ENCODE results near the gene FAM193B. TPM values are rescaled to one million over a fixed set of nuclear protein-coding genes. Genes with fewer than 3 reads are reported as not detected.

Gene FAM193B
- total and polyA plus RNA-seq, 5 donors from 2014 or later = 2.8 to 179 (median 3.7) TPM

DNA sequence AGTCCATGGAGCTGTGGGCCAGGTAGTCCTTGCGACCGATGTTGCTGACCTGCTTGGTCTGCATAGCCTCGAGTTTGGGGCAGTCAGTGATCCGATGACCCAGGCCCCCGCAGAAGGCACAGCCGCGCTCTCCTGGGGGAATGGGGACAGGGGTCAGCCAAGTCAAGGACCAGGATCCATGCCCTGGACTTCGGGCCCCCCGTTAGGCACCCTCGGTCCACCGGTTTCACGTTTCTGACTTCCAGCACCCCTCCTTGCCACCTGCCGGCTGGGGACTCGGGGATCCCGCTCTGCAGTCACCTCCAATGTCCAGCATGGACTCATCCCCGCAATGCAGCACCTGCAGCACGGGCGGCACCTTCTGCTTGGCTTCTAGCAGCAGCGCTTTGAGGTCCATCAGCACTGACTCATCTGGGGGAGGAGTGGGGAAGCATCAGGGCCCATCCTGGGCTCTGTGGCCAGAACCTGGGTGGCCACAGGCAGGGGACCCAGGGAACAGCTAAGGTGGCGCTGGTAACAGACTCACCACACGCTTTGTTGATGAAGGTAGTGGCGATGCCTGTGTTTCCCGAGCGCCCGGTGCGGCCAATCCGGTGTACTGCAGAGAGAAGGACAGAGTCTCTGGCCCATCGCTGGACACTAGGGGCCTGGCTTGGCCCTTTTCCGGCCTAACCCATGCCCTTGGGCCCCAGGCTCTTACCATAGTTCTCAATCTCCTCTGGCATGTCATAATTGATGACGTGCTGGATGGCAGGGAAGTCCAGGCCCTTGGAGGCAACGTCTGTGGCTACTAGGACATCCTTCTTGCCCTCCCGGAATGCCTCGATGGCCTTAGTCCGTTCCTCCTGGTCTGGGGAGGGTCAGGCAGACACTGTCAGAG lies 42.3 kb downstream of the FAM193B start:
- peaks cover 34% of the 10 kb centered on the region for H3K36me3 Mint-ChIP-seq

GRCh38 chr5:177511181-177511580 lies 43.2 kb downstream of the FAM193B start:
- peak overlapping the region in 1 of 3 donors; percentile 67 for H3K27ac Mint-ChIP-seq
- DNase-seq = no peak

More for the DNA sequence above, 42.3 kb downstream of the FAM193B start:
- ATAC-seq (ENCODE audit: low read depth in 2 of 2) (no peak), DNase-seq (no peak)
- Mint-ChIP-seq H3K9me3 (peaks cover 0 to 2% (median 0%) of the 10 kb centered on the region in 7 donors), H3K4me3 (peak overlapping the region in 1 of 4 donors; percentile 67), H3K27me3 (no peaks in the 10 kb centered on the region), H3K27ac (no peak overlapping the region), H3K4me1 (peaks cover 0 to 34% (median 15%) of the 10 kb centered on the region in 4 donors)
- Histone ChIP-seq H3K4me3 (ENCODE audit: low read depth, low read length) (no peak overlapping the region), H3K27ac (ENCODE audit: insufficient read depth, low read length, poor library complexity, severe bottlenecking) (no peak overlapping the region), H3K4me1 (ENCODE audit: control insufficient read depth, insufficient read depth, low read length, poor library complexity, severe bottlenecking) (peaks cover 15% of the 10 kb centered on the region), H3K36me3 (ENCODE audit: control insufficient read depth, insufficient read depth, low read length) (peaks cover 46% of the 10 kb centered on the region), H3K27me3 (ENCODE audit: control insufficient read depth, insufficient read depth, low read length) (no peaks in the 10 kb centered on the region), H3K9me3 (ENCODE audit: control insufficient read depth in 2 of 2, low read length in 2 of 2) (no peaks in the 10 kb centered on the region)

GRCh38 chr5:177510567-177511053 lies 43.8 kb downstream of the FAM193B start:
- peak in 1 of 2 donors; percentile 32 for ATAC-seq (ENCODE audit: low read depth in 2 of 2)
- H3K27ac ChIP-seq (ENCODE audit: insufficient read depth, low read length, poor library complexity, severe bottlenecking) = no peak overlapping the region
- H3K4me1 Mint-ChIP-seq = peaks cover 0 to 21% (median 9%) of the 10 kb centered on the region in 4 donors
- H3K27me3 ChIP-seq (ENCODE audit: control insufficient read depth, insufficient read depth, low read length) = no peaks in the 10 kb centered on the region
- H3K9me3 ChIP-seq (ENCODE audit: control insufficient read depth in 2 of 2, low read length in 2 of 2) = no peaks in the 10 kb centered on the region
- H3K4me3 ChIP-seq (ENCODE audit: low read depth, low read length) = no peak overlapping the region
- peaks cover 7% of the 10 kb centered on the region for H3K4me1 ChIP-seq (ENCODE audit: control insufficient read depth, insufficient read depth, low read length, poor library complexity, severe bottlenecking)
- H3K27me3 Mint-ChIP-seq = no peaks in the 10 kb centered on the region
- peak overlapping the region in 2 of 4 donors; percentile 39 to 67 for H3K4me3 Mint-ChIP-seq
- H3K36me3 ChIP-seq (ENCODE audit: control insufficient read depth, insufficient read depth, low read length) = peaks cover 46% of the 10 kb centered on the region
- peaks cover 28% of the 10 kb centered on the region for H3K36me3 Mint-ChIP-seq
- DNase-seq = no peak
- H3K27ac Mint-ChIP-seq = no peak overlapping the region
- no peaks in the 10 kb centered on the region for H3K9me3 Mint-ChIP-seq

More at GRCh38 chr5:177511181-177511580, 43.2 kb downstream of the FAM193B start:
- no peak for ATAC-seq (ENCODE audit: low read depth in 2 of 2)
- Mint-ChIP-seq H3K4me1 (peaks cover 0 to 27% (median 12%) of the 10 kb centered on the region in 4 donors), H3K36me3 (peaks cover 30% of the 10 kb centered on the region), H3K4me3 (peak overlapping the region in 2 of 4 donors; percentile 67 to 73), H3K27me3 (no peaks in the 10 kb centered on the region), H3K9me3 (no peaks in the 10 kb centered on the region)
- Histone ChIP-seq H3K36me3 (ENCODE audit: control insufficient read depth, insufficient read depth, low read length) (peaks cover 46% of the 10 kb centered on the region), H3K4me3 (ENCODE audit: low read depth, low read length) (no peak overlapping the region), H3K9me3 (ENCODE audit: control insufficient read depth in 2 of 2, low read length in 2 of 2) (no peaks in the 10 kb centered on the region), H3K27me3 (ENCODE audit: control insufficient read depth, insufficient read depth, low read length) (no peaks in the 10 kb centered on the region), H3K4me1 (ENCODE audit: control insufficient read depth, insufficient read depth, low read length, poor library complexity, severe bottlenecking) (peaks cover 13% of the 10 kb centered on the region), H3K27ac (ENCODE audit: insufficient read depth, low read length, poor library complexity, severe bottlenecking) (no peak overlapping the region)

- H3K27ac ChIP-seq (ENCODE audit: insufficient read depth, low read length, poor library complexity, severe bottlenecking) = no peak overlapping the region
- DNase-seq = no peak
- Mint-ChIP-seq H3K4me1 (peaks cover 0 to 16% (median 4%) of the 10 kb centered on the region in 4 donors), H3K4me3 (no peak overlapping the region), H3K9me3 (no peaks in the 10 kb centered on the region), H3K36me3 (peaks cover 22% of the 10 kb centered on the region), H3K27me3 (no peaks in the 10 kb centered on the region), H3K27ac (peak overlapping the region in 1 of 3 donors; percentile 48)
- H3K9me3 ChIP-seq (ENCODE audit: control insufficient read depth in 2 of 2, low read length in 2 of 2) = no peaks in the 10 kb centered on the region
- H3K4me3 ChIP-seq (ENCODE audit: low read depth, low read length) = no peak overlapping the region
- peaks cover 41% of the 10 kb centered on the region for H3K36me3 ChIP-seq (ENCODE audit: control insufficient read depth, insufficient read depth, low read length)
- no peaks in the 10 kb centered on the region for H3K27me3 ChIP-seq (ENCODE audit: control insufficient read depth, insufficient read depth, low read length)
- peaks cover 2% of the 10 kb centered on the region for H3K4me1 ChIP-seq (ENCODE audit: control insufficient read depth, insufficient read depth, low read length, poor library complexity, severe bottlenecking)
- no peak for ATAC-seq (ENCODE audit: low read depth in 2 of 2)
Measured at GRCh38 chr5:177509991-177510566, 44.3 kb downstream of the FAM193B start.

DNA sequence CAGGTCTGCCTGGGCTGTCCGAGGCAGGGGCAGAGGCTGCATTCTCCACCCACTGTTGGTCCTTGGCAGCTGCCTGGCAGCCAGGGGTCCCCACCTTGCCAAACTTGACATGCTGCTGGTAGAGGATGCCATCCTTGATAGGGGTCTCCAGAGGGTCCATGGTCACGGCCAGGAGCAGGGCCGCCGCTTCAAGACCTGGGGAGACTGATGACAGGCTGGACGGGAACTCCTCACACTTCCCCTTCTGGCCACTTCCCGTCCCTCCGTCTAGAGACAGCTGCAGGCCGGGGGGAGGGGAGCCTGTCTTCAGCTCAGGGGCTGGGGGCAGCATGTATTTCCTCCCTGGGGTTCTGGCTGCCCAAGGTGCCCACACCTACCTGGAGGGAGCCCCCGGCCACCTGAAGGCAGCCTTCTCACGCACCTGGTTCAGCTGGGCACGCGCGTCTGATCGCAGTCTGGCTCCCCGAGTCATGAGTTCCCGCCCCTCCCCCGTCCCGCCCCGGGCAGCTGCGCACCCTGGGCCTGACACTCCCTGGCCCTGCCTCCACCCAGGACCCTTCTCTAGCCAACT lies 44.9 kb downstream of the FAM193B start, which contains the start of gene DOK3:
Gene DOK3 (minus strand): TSS at position 446 of the 571 bp plus-strand sequence. CDS start 286 bp downstream, at position 160.
- H3K36me3 Mint-ChIP-seq = peaks cover 22% of the 10 kb centered on the region
- peaks cover 35% of the 10 kb centered on the region for H3K36me3 ChIP-seq (ENCODE audit: control insufficient read depth, insufficient read depth, low read length)
- DNase-seq = no peak
- ATAC-seq (ENCODE audit: low read depth in 2 of 2) = no peak
- H3K27me3 ChIP-seq (ENCODE audit: control insufficient read depth, insufficient read depth, low read length) = no peaks in the 10 kb centered on the region
- H3K9me3 ChIP-seq (ENCODE audit: control insufficient read depth in 2 of 2, low read length in 2 of 2) = no peaks in the 10 kb centered on the region
- no peaks in the 10 kb centered on the region for H3K27me3 Mint-ChIP-seq
- no peak within 1 kb of the TSS for H3K4me3 ChIP-seq (ENCODE audit: low read depth, low read length)
- H3K9me3 Mint-ChIP-seq = no peaks in the 10 kb centered on the region
- no peaks in the 10 kb centered on the region for H3K4me1 ChIP-seq (ENCODE audit: control insufficient read depth, insufficient read depth, low read length, poor library complexity, severe bottlenecking)
- H3K4me1 Mint-ChIP-seq = peaks cover 0 to 11% (median 3%) of the 10 kb centered on the region in 4 donors
- no peak within 1 kb of the TSS for H3K4me3 Mint-ChIP-seq
- no peak within 1 kb of the TSS for H3K27ac ChIP-seq (ENCODE audit: insufficient read depth, low read length, poor library complexity, severe bottlenecking)
- peak within 1 kb of the TSS in 1 of 3 donors; percentile 48 for H3K27ac Mint-ChIP-seq

- peaks cover 0 to 8% (median 2%) of the 10 kb centered on the region in 4 donors for H3K4me1 Mint-ChIP-seq
- H3K27me3 Mint-ChIP-seq = no peaks in the 10 kb centered on the region
- peaks cover 20% of the 10 kb centered on the region for H3K36me3 Mint-ChIP-seq
- Histone ChIP-seq H3K4me1 (ENCODE audit: control insufficient read depth, insufficient read depth, low read length, poor library complexity, severe bottlenecking) (no peaks in the 10 kb centered on the region), H3K4me3 (ENCODE audit: low read depth, low read length) (no peak overlapping the region), H3K27ac (ENCODE audit: insufficient read depth, low read length, poor library complexity, severe bottlenecking) (no peak overlapping the region), H3K36me3 (ENCODE audit: control insufficient read depth, insufficient read depth, low read length) (peaks cover 30% of the 10 kb centered on the region), H3K27me3 (ENCODE audit: control insufficient read depth, insufficient read depth, low read length) (no peaks in the 10 kb centered on the region), H3K9me3 (ENCODE audit: control insufficient read depth in 2 of 2, low read length in 2 of 2) (no peaks in the 10 kb centered on the region)
- ATAC-seq (ENCODE audit: low read depth in 2 of 2) = no peak
- H3K9me3 Mint-ChIP-seq = no peaks in the 10 kb centered on the region
- no peak for DNase-seq
- H3K4me3 Mint-ChIP-seq = no peak overlapping the region
- H3K27ac Mint-ChIP-seq = no peak overlapping the region
Measured at GRCh38 chr5:177508837-177509236, 45.5 kb downstream of the FAM193B start.

DNA sequence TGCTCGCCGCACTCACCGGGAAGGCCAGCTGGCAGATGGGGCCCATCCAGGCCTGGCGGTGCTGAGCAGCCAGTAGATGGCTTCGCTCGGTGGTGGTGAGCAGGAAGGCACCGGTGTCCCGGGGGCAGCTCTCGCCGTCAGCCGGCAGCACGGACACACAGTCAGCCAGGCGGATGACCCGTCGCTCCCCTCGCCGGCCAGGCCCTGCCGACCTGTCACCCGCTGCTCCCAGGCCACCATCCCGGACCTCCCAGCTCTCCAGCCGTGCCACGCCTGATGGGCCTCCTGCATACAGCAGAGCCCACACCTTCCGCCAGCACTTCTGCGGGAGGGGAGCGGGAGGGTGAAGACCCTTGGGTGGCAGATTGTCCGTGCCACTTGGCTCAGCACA lies 46.1 kb downstream of the FAM193B start:
- no peak overlapping the region for H3K27ac ChIP-seq (ENCODE audit: insufficient read depth, low read length, poor library complexity, severe bottlenecking)
- H3K36me3 Mint-ChIP-seq = peaks cover 19% of the 10 kb centered on the region
- ATAC-seq (ENCODE audit: low read depth in 2 of 2) (no peak), DNase-seq (no peak)
- H3K9me3 ChIP-seq (ENCODE audit: control insufficient read depth in 2 of 2, low read length in 2 of 2) = no peaks in the 10 kb centered on the region
- no peaks in the 10 kb centered on the region for H3K4me1 ChIP-seq (ENCODE audit: control insufficient read depth, insufficient read depth, low read length, poor library complexity, severe bottlenecking)
- no peaks in the 10 kb centered on the region for H3K27me3 ChIP-seq (ENCODE audit: control insufficient read depth, insufficient read depth, low read length)
- H3K4me3 Mint-ChIP-seq = no peak overlapping the region
- H3K9me3 Mint-ChIP-seq = no peaks in the 10 kb centered on the region
- no peak overlapping the region for H3K4me3 ChIP-seq (ENCODE audit: low read depth, low read length)
- no peaks in the 10 kb centered on the region for H3K27me3 Mint-ChIP-seq
- H3K4me1 Mint-ChIP-seq = peaks cover 0 to 5% (median 0%) of the 10 kb centered on the region in 4 donors
- H3K27ac Mint-ChIP-seq = no peak overlapping the region
- H3K36me3 ChIP-seq (ENCODE audit: control insufficient read depth, insufficient read depth, low read length) = peaks cover 23% of the 10 kb centered on the region

All from CD4-positive, CD25-positive, alpha-beta regulatory T cell (primary cell).